ES-I3 (cell line): ENCODE data around the gene GRM8.

Source experiments
- H3K36me3 ChIP-seq: 2 replicates; pipeline ENCODE4 v1.6.1; 2013; ENCODE audit warnings: mild to moderate bottlenecking, low read length, control low read depth, moderate library complexity; ENCODE audit not compliant: insufficient read depth
- H3K4me1 ChIP-seq: 2 replicates; pipeline ENCODE4 v1.6.1; 2013; ENCODE audit warnings: mild to moderate bottlenecking, control low read depth, low read length; ENCODE audit not compliant: insufficient read depth
- H3K9ac ChIP-seq: 2 replicates; pipeline ENCODE4 v1.6.1; 2013; ENCODE audit warnings: low read depth, mild to moderate bottlenecking, low read length, moderate library complexity
- H3K9me3 ChIP-seq: 2 replicates; pipeline ENCODE4 v1.6.1; 2013; ENCODE audit warnings: mild to moderate bottlenecking, low read length, moderate library complexity; ENCODE audit not compliant: control insufficient read depth, insufficient read depth

Gene GRM8

DNA sequence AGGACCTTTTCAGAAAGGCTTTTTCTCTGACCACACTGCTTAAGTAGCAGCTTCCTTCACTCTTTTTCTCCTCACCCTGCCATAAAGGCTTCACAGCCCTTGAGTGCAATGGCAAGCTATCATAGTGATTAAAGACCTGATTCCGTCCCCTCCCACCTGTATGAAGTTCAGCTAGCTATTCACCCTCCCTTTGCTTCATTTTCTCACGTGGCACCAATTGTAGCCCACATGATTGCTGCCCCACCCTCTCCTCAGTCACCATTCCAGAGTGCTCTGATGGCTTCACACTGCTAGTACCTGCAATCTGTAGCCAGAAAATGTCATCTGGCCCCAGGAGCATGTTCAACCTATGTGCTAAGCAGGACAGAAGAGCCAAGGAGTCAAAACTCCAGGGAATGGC is 523.8 kb downstream of the GRM8 start:
- H3K4me1 ChIP-seq, result no peaks in the 10 kb centered on the region
- H3K9me3 ChIP-seq, result no peaks in the 10 kb centered on the region
- H3K9ac ChIP-seq, result no peak overlapping the region

DNA sequence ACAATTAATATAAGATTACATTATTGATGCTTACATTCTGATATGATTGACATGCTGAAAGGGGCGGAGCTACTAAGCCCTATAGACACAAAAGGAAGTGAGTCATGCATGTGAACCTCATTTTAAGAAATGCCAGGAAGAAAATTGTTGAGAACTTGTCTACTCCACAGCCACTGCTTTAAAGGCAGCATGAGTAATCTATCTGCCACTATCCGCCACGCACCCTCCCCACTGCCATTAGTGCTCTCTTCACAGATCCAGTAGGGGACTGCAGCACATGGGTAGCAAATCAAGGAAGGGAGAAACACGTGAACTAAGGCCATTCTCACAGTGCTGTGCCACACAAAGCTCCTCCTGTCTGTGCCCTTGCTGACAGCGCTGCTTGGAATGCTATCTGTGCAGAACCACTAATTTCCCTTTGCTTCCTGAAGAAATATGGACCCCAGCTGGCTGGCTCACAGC is 524.8 kb downstream of the GRM8 start:
- Histone ChIP-seq H3K9me3 (no peaks in the 10 kb centered on the region), H3K4me1 (no peaks in the 10 kb centered on the region), H3K9ac (no peak overlapping the region), H3K36me3 (no peaks in the 10 kb centered on the region)

More for the DNA sequence above, 523.8 kb downstream of the GRM8 start:
- no peaks in the 10 kb centered on the region for H3K36me3 ChIP-seq

DNA sequence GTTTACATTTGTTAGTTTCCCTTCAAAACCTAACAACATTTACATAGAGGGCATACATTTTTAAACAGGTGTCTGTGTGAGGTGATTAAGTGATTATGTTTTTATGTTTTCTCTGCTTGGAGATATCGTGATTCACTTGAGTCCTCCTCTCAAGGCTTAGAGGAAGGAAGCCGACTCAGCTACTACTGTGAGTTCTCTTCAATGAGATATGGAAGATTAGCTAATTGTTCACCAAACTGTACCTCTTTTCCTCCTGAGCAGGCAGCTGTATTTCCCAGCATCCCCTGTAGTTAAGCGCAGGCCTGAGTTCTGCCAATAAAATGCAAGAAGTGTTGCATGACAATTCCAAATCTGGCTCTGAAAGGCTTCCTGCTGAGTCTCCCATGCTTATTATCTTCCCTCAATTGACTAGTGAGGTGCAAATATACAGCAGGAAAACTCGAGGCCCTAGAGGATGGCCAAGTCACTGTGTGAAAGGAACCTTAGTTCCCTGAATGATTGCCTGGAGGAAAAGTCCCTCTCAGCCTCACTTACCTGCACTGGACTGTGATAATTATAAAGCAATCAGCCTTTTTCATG is 528.7 kb downstream of the GRM8 start:
- H3K9me3 ChIP-seq, result no peaks in the 10 kb centered on the region
- H3K9ac ChIP-seq, result no peak overlapping the region
- no peaks in the 10 kb centered on the region for H3K36me3 ChIP-seq
- H3K4me1 ChIP-seq, result no peaks in the 10 kb centered on the region

DNA sequence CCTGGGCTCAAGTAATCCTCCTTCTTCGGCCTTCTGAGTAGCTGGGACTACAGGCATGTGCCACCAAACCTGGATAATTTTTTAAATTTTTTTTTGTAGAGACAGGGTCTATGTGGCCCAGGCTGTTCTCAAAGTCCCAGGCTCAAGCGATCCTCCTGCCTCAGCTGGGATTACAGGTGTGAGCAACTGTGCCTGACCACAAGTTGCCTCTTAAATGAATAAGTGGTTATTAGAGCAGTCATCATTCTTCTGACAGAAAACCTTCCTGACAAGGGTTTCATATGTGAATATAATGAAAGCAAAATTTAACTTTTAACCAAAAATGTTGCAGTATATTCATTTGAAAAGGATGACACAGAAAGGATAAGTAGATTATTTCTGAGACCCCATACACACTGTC is 532.5 kb downstream of the GRM8 start:
- Histone ChIP-seq H3K4me1 (no peaks in the 10 kb centered on the region), H3K9me3 (no peaks in the 10 kb centered on the region), H3K9ac (no peak overlapping the region)

DNA sequence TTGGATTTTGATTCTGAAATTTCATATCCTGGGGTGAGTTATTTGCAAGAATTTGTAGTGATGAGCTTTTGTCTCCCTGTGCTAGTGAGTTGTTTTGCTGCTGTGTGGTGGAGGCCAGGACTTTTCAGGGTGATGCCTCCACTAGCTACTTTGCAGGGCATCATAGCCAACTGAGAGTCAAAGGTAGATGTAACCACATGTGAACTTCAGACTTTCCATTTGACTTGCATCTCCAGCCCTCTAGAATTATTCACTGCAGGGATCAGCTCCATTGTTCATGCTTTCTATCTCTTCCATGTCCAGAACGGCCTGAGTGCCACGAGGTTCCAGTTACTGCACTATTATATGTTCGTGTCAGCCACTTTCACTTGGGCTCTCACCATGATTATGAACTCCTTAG is 534.3 kb downstream of the GRM8 start:
- Histone ChIP-seq H3K4me1 (no peaks in the 10 kb centered on the region), H3K9ac (no peak overlapping the region), H3K36me3 (no peaks in the 10 kb centered on the region), H3K9me3 (no peaks in the 10 kb centered on the region)

More for the DNA sequence above, 532.5 kb downstream of the GRM8 start:
- H3K36me3 ChIP-seq, result no peaks in the 10 kb centered on the region

DNA sequence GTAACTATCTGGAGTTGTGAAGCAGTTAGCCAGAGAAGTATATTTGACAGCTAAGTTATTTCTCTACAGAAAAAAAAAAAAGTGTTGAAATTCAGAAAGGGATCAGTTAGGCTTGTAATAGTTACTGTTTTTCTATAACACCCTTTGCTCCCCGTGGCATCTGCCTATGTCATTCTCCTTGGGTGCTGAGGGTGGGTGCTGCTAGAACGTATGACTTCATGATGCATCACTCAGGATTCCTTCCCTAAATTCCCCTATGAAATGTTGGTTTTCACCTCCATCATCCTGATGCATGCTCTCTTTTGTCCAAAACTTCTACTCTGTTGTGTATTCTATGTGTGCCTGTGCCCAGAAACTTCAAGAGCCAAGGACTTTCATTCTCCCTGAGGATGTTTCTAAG is 536.4 kb downstream of the GRM8 start:
- Histone ChIP-seq H3K9me3 (peaks cover 3% of the 10 kb centered on the region; the same call in 1 of the 2 replicates), H3K36me3 (no peaks in the 10 kb centered on the region), H3K9ac (no peak overlapping the region), H3K4me1 (no peaks in the 10 kb centered on the region)

DNA sequence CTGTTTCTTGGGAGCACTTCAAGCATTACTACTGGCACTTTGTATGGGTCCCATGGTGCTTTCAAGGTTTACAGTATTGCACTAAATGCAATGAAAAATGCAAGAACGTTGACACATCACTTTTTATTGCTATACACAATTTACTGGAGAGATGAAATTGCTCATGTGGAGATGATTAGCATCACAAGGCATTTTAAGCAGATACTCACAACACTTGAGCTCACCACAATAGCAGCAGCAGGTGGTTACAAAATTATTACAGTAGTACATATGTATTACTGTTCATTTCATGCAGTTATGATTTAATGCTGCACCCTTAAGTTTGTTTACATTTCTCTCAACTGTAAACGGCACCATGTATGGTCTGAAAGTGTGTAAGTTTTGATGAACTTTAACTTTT is 537.7 kb downstream of the GRM8 start:
- no peak overlapping the region for H3K9ac ChIP-seq

DNA sequence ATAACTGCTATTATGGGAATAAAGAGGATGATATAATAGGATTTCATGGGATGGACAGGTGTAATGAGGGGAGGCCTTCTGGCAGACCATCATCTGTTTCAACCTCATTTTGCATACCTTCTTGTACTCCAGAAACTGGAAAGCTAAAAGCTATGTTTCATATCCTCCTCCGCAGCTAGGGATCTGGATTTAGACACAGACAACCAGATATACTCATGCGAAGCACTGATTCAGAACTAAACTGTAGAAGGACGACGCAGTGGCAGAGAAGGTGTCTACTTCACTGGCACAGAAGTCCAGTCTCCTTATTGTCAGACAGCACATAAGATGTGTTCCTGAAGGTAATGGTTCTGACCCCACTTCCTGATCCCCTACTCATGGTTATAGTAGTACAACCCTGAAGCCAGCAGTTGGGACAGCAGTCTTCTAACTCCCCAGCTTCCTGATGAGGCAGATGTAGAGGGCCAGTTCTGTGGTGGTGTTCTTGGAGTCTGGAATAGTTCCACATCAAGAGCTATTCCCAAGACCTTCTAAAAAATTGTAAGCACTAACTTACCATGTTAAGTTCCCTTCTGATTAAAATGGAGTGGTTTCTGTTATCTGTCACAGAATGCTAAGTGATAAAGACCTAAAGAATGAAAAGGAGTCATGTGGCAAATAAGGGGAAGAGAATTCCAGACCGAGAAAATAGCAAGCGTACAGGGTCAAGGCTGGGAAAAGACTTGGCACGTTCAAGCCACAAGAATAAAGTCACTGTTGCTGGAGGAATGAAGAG is 550.3 kb downstream of the GRM8 start:
- Histone ChIP-seq H3K4me1 (peaks cover 30% of the 10 kb centered on the region), H3K9me3 (no peaks in the 10 kb centered on the region), H3K9ac (no peak overlapping the region), H3K36me3 (no peaks in the 10 kb centered on the region)

More for the DNA sequence above, 537.7 kb downstream of the GRM8 start:
- H3K4me1 ChIP-seq, result no peaks in the 10 kb centered on the region
- H3K36me3 ChIP-seq, result no peaks in the 10 kb centered on the region
- peaks cover 3% of the 10 kb centered on the region; the same call in 1 of the 2 replicates for H3K9me3 ChIP-seq

DNA sequence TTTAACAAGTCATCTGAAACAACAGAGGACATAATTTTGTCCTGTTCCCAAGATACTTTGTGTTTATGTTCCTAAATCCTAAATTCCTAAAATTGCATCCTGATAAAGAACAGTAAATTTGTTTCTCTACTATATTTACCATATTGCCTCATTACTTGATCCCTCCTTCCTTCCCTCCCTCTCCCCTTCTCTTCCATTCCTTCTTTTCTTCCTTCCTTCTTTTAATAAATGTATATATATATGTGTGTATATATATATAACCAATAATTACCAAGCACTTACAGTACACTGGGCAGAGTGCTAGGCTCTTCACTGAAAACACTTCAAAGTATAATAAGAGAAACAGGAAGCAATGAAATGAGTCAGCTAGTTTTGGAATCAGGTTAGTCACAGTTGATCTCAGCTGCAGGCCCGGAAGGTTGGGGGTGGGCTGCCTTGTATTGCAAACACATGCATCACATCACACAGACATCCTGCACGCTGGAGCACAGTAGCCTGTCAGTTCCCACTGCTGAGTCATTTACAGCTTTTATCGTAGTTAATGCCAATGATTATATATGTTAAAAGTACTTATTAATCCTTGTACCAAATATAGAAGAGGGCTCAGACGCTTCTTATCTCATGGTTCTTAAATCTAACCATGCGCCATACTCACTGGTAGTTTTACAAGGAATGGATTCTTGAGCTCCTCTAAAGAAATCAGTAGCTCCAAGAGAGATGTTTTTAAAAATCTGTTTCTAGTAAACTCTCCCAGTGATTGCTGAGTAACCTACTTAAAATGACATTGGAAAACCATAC is 551.7 kb downstream of the GRM8 start:
- Histone ChIP-seq H3K36me3 (no peaks in the 10 kb centered on the region), H3K4me1 (peaks cover 30% of the 10 kb centered on the region), H3K9me3 (no peaks in the 10 kb centered on the region), H3K9ac (peak overlapping the region; percentile 2; the same call in 1 of the 2 replicates)

DNA sequence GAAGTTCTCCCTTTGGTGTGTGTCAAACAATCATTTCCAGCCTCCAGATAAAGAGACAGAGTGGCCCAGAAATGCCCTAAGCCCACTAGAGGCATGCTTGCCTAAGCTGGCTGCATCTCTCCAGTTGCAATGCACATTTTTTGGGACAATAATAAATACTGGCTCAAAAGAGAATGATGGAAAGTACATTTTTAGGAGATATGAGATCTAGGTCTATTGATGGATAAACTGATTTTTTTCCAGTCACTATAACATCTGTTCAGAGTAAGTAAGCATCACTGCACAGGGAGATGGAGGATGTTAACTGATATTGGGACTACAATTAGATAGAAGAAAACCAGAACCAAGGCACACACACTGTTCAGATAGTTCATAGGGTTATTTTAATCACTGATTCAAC is 553.0 kb downstream of the GRM8 start:
- no peak overlapping the region for H3K9ac ChIP-seq

DNA sequence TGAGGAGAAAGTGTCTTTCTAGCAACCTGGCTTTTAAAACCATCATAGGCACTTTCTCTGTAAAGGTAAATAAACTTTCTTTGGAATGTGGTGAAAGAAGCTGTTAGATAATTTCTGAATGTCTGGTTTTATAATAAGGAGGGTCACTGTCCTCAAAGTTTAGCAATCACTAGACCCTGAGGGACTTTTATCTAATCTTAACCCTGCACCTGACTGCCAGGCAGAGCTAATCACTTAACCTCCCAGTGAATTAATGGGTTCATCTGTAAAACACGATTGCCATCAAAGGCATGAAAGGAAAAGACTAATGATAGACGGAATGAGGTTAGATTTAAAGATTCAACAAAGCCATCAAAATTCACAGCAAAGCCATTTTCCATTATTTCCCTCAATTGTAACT is 553.8 kb downstream of the GRM8 start:
- Histone ChIP-seq H3K36me3 (no peaks in the 10 kb centered on the region), H3K4me1 (peaks cover 30% of the 10 kb centered on the region), H3K9ac (no peak overlapping the region), H3K9me3 (no peaks in the 10 kb centered on the region)

More for the DNA sequence above, 553.0 kb downstream of the GRM8 start:
- Histone ChIP-seq H3K4me1 (peaks cover 30% of the 10 kb centered on the region), H3K9me3 (no peaks in the 10 kb centered on the region), H3K36me3 (no peaks in the 10 kb centered on the region)

DNA sequence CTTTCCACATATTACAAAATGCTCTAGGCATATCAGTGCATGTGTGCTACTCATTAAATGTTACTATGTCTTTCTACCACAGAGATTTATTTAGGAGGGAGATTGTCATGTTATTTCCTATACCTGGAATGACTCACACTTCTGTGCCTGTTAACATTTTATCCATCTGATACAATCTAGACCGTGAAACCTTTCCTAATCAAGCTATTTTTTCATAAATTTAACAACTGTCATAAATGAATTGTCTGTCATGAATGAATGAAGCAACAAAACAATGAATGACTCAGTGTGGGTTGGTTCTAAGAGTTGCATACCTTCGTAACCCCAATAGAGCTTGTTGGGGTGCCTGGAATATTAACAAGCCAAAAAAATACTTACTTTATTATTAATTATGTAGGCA is 554.3 kb downstream of the GRM8 start:
- Histone ChIP-seq H3K36me3 (no peaks in the 10 kb centered on the region), H3K9ac (no peak overlapping the region), H3K9me3 (no peaks in the 10 kb centered on the region), H3K4me1 (peaks cover 30% of the 10 kb centered on the region)

DNA sequence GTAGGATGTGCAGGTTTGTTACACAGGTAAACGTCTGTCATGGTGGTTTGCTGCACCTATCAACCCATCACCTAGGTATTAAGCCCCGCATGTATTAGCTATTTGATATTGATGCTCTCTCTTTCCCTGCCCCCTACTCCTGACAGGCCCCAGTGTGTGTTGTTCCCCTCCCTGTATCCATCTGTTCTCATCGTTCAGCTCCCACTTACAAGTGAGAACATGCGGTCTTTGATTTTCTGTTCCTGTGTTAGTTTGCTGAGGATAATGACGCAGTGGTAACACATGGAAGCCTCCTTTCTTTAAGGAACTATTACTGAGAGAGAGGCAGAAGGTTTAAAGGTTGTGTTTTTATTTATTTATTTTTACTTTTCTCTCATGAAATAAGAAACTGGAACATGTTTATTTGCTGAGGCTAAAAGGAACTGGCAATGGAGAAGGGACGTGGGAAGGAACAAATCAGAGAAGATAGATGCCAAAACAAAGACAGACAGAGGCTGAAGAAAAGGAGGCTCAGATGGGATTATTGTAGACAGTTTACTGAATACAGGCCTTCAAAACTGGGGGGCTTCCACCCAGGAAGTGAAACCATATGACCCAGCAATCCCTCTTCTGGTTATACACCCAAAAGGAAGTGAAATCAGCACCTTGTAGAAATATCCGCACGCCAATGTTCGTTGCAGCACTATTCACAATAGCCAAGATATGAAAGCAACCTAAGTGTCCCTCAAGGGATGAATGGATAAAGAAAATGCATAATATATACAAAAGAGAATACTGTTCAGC is 556.3 kb downstream of the GRM8 start:
- Histone ChIP-seq H3K36me3 (no peaks in the 10 kb centered on the region), H3K9ac (no peak overlapping the region), H3K4me1 (peaks cover 12% of the 10 kb centered on the region; the same call in 1 of the 2 replicates), H3K9me3 (no peaks in the 10 kb centered on the region)
